GM12865 (cell line): ENCODE data around the gene KIF18A.
"Not testable (repeated sequence)": the region's sequence is repeated elsewhere in the genome, so short reads cannot be mapped to it uniquely, and the experiment has no call there.

Source experiments
- DNase-seq: peaks from one replicate; pipeline ENCODE4 v3.0.0; 2010; ENCODE audit warnings: low read depth
- H3K4me3 ChIP-seq: 2 replicates; pipeline ENCODE4 v1.5.1; 2011; ENCODE audit warnings: mild to moderate bottlenecking, low read depth, low read length, control low read depth
- CTCF ChIP-seq: IDR thresholded peaks from 2 replicates; pipeline ENCODE4 v1.5.1; 2011; ENCODE audit warnings: low read length, control low read depth, low read depth, inconsistent platforms; ENCODE audit not compliant: insufficient read depth; ENCODE audit errors: missing control alignments

Gene KIF18A

DNA sequence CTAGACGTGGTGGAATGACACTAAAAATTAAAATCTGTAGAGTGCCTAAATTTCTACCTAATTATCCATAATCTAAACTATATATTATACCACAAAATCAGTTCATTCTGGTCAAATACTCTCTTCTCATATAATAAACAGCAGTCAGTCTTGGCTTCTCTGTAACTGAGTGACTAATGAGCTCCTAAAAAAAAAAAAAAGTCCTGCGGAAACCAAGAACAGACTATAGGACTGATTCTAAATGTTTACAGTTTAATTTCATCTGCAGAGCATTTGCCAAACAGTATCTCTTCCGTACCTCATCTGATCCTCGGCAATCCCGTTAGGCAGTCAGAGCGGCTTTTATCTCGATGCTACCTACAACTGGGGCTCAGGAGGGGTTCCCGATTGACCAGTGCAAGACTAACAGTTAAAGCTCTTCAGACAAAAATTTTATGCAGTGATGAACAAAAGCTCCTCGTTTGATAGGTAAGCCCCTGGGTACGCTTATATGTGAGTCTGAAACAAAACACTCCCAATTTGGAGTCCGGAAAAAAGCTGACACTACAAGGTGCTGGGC lies 686 bp downstream of the KIF18A start:
- no peak for TF ChIP-seq CTCF
- DNase-seq, result peak; percentile 44
- peak overlapping the region; percentile 82 for H3K4me3 ChIP-seq

GRCh38 chr11:28106353-28107043 lies 1.5 kb downstream of the KIF18A start:
- DNase-seq, result no peak
- no peak for TF ChIP-seq CTCF
- peak overlapping the region; percentile 82 for H3K4me3 ChIP-seq

DNA sequence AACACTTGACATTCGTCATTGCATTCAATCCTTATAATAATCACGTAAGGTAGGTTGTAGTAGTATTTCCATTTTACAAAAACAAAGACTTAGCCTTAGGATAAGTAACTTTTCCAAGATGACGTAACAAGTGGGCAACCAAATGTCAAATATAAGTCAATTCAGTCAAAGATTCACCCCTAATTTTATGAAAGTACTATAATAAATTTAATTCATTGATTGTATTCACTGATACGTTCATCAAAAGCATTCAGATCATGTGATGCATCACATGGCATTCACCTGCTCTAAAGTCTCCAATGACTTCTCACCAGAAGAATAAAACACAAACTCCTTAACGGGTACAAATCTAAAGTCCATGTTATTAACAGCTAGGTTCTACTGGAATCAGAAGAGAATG lies 2.1 kb downstream of the KIF18A start:
- TF ChIP-seq CTCF, result no peak
- H3K4me3 ChIP-seq, result peak overlapping the region; percentile 82
- no peak for DNase-seq

DNA sequence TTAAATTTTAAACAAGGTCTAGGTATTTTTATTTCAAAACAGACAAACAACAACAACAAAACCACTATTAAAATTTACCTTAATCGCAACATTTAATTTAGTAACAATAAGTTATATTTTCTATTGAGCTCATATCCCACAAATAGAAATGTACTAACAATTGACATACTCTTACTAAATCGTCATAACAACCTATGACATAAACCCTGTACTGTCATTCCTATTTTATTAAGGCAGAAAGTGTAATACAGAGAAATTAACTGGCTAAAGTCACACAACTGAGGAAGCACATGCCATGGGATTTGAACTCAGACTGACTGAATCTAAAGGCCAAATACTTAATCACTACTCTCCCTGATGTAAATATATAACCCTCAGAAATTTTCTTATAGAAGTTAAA lies 3.0 kb downstream of the KIF18A start:
- DNase-seq, result no peak
- TF ChIP-seq CTCF, result no peak
- H3K4me3 ChIP-seq, result no peak overlapping the region

GRCh38 chr11:28104425-28104824 lies 3.5 kb downstream of the KIF18A start:
- no peak for DNase-seq
- no peak for TF ChIP-seq CTCF
- no peak overlapping the region for H3K4me3 ChIP-seq

DNA sequence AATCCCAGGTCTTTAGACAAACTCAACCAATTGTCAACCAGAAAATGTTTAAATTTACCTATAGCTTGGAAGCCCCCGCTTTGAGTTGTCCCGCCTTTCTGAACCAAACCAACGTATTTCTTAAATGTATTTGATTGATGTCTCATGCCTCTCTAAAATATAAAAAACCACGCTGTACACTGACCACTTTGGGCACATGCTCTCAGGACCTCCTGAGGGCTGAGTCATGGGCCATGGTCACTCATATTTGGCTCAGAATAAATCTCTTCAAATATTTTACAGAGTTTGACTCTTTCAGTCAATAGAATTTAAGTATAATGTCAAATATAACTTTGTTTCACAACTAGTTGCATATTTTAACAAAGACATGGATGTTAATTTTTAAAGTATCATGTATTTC lies 5.7 kb downstream of the KIF18A start:
- DNase-seq, result not testable (repeated sequence)

GRCh38 chr11:28100665-28101064 lies 7.3 kb downstream of the KIF18A start:
- no peak for TF ChIP-seq CTCF
- no peak overlapping the region for H3K4me3 ChIP-seq
- DNase-seq, result no peak

More for the DNA sequence above, 5.7 kb downstream of the KIF18A start:
- not testable (repeated sequence) for H3K4me3 ChIP-seq
